WTC11 (cell line): ENCODE measurements around the gene ZNF841.

Experiments
- ATF1 ChIP-seq: sonication (generic); formaldehyde crosslinking; IDR thresholded peaks from 2 replicates; pipeline ENCODE4 v1.8.1; 2023; ENCODE audit warnings: mild to moderate bottlenecking, moderate library complexity, missing genetic modification reagents
- CBFB ChIP-seq: sonication (generic); formaldehyde crosslinking; IDR thresholded peaks from 2 replicates; pipeline ENCODE4 v1.8.1; 2022; ENCODE audit warnings: mild to moderate bottlenecking, low read depth, missing genetic modification reagents
- CREB1 ChIP-seq: sonication (generic); formaldehyde crosslinking; IDR thresholded peaks from 2 replicates; pipeline ENCODE4 v1.8.0; 2023; ENCODE audit warnings: mild to moderate bottlenecking, missing genetic modification reagents
- JUN ChIP-seq: sonication (generic); formaldehyde crosslinking; IDR thresholded peaks from 2 replicates; pipeline ENCODE4 v1.8.0; 2023; ENCODE audit warnings: mild to moderate bottlenecking, missing genetic modification reagents
- NFYB ChIP-seq: sonication (generic); formaldehyde crosslinking; conservative IDR thresholded peaks from 2 replicates; pipeline ENCODE4 v1.8.0; 2022; ENCODE audit warnings: low read depth, missing genetic modification reagents
- NR1H2 ChIP-seq: sonication (generic); formaldehyde crosslinking; IDR thresholded peaks from 2 replicates; pipeline ENCODE4 v1.9.0; 2021; ENCODE audit warnings: mild to moderate bottlenecking, moderate library complexity, missing genetic modification reagents
- NR3C1 ChIP-seq: sonication (generic); formaldehyde crosslinking; conservative IDR thresholded peaks from 2 replicates; pipeline ENCODE4 v1.8.1; 2023; ENCODE audit warnings: low read depth, mild to moderate bottlenecking, missing genetic modification reagents
- SP1 ChIP-seq: sonication (generic); formaldehyde crosslinking; conservative IDR thresholded peaks from 2 replicates; pipeline ENCODE4 v1.8.1; 2022; ENCODE audit warnings: missing genetic modification reagents
- TCF7 ChIP-seq: sonication (generic); formaldehyde crosslinking; IDR thresholded peaks from 2 replicates; pipeline ENCODE4 v1.8.0; 2022; ENCODE audit warnings: mild to moderate bottlenecking, low read depth, missing genetic modification reagents, moderate library complexity
- ZNF317 ChIP-seq: sonication (generic); formaldehyde crosslinking; IDR thresholded peaks from 2 replicates; pipeline ENCODE4 v1.8.1; 2023; ENCODE audit warnings: low read depth, mild to moderate bottlenecking, moderate library complexity, missing genetic modification reagents, borderline replicate concordance
- TF ChIP-seq, protein P1 (sequence below): fragments of 200-600 bp; IDR thresholded peaks from 2 replicates; pipeline ENCODE4 v1.8.0; 2022; ENCODE audit warnings: antibody characterized with exemption
- TF ChIP-seq, protein P2 (sequence below): sonication (generic); formaldehyde crosslinking; IDR thresholded peaks from 2 replicates; pipeline ENCODE4 v1.8.0; 2022; ENCODE audit warnings: mild to moderate bottlenecking, missing genetic modification reagents
- TF ChIP-seq, protein P3 (sequence below): sonication (generic); formaldehyde crosslinking; IDR thresholded peaks from 2 replicates; pipeline ENCODE4 v1.8.0; 2022; ENCODE audit warnings: mild to moderate bottlenecking, missing genetic modification reagents

- no peak for TF ChIP-seq NR3C1
- no peak for TF ChIP-seq JUN (CRISPR knock-in tag)
- no peak for TF ChIP-seq TCF7 (CRISPR knock-in tag)
- no peak for TF ChIP-seq ATF1 (CRISPR knock-in tag)
- TF ChIP-seq, protein P1, sequence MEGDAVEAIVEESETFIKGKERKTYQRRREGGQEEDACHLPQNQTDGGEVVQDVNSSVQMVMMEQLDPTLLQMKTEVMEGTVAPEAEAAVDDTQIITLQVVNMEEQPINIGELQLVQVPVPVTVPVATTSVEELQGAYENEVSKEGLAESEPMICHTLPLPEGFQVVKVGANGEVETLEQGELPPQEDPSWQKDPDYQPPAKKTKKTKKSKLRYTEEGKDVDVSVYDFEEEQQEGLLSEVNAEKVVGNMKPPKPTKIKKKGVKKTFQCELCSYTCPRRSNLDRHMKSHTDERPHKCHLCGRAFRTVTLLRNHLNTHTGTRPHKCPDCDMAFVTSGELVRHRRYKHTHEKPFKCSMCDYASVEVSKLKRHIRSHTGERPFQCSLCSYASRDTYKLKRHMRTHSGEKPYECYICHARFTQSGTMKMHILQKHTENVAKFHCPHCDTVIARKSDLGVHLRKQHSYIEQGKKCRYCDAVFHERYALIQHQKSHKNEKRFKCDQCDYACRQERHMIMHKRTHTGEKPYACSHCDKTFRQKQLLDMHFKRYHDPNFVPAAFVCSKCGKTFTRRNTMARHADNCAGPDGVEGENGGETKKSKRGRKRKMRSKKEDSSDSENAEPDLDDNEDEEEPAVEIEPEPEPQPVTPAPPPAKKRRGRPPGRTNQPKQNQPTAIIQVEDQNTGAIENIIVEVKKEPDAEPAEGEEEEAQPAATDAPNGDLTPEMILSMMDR: no peak
- no peak for TF ChIP-seq ZNF317
- TF ChIP-seq CREB1: no peak
- TF ChIP-seq, protein P2, sequence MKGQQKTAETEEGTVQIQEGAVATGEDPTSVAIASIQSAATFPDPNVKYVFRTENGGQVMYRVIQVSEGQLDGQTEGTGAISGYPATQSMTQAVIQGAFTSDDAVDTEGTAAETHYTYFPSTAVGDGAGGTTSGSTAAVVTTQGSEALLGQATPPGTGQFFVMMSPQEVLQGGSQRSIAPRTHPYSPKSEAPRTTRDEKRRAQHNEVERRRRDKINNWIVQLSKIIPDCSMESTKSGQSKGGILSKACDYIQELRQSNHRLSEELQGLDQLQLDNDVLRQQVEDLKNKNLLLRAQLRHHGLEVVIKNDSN (CRISPR knock-in tag): no peak
- TF ChIP-seq CBFB (CRISPR knock-in tag): no peak
- no peak for TF ChIP-seq NR1H2 (CRISPR knock-in tag)
- TF ChIP-seq, protein P3, sequence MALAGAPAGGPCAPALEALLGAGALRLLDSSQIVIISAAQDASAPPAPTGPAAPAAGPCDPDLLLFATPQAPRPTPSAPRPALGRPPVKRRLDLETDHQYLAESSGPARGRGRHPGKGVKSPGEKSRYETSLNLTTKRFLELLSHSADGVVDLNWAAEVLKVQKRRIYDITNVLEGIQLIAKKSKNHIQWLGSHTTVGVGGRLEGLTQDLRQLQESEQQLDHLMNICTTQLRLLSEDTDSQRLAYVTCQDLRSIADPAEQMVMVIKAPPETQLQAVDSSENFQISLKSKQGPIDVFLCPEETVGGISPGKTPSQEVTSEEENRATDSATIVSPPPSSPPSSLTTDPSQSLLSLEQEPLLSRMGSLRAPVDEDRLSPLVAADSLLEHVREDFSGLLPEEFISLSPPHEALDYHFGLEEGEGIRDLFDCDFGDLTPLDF (CRISPR knock-in tag): no peak
- no peak for TF ChIP-seq SP1
- no peak for TF ChIP-seq NFYB
Observed at GRCh38 chr19:52039169-52039568, 56.4 kb downstream of the ZNF841 start.
